Activated naive CD4-positive, alpha-beta T cell treated with anti-CD3 and anti-CD28 coated beads, Interleukin-2, amount 10 ng/mL, durations not matched to agents 7 days and 5 days (primary cell): ENCODE measurements around the gene SEPTIN6.
A peak's percentile ranks its signal among the peaks of the same experiment; 100 is the strongest.

Source experiments
- CTCF ChIA-PET: fragments of 350-600 bp; sonication (Branson Sonifier 250); formaldehyde crosslinking; loops from one replicate; lab custom pipeline; 2021; ENCODE audit warnings: antibody characterized with exemption; lab: Charles Lee
- DNase-seq: peaks from one replicate; pipeline ENCODE4 v3.0.0-alpha.2; 2020
- H3K27ac Mint-ChIP-seq: one replicate; pipeline ENCODE4 v1.8.0; 2021; ENCODE audit warnings: mild to moderate bottlenecking, moderate library complexity, mixed read lengths
- H3K27me3 Mint-ChIP-seq: one replicate; pipeline ENCODE4 v1.8.0; 2021; ENCODE audit warnings: mild to moderate bottlenecking, mixed read lengths
- H3K36me3 Mint-ChIP-seq: one replicate; pipeline ENCODE4 v1.8.0; 2021; ENCODE audit warnings: mixed read lengths
- H3K4me1 Mint-ChIP-seq: one replicate; pipeline ENCODE4 v1.8.0; 2021; ENCODE audit warnings: mixed read lengths
- H3K4me3 Mint-ChIP-seq: one replicate; pipeline ENCODE4 v1.8.0; 2021; ENCODE audit warnings: mild to moderate bottlenecking, moderate library complexity, mixed read lengths
- H3K9me3 Mint-ChIP-seq: one replicate; pipeline ENCODE4 v1.8.0; 2021; ENCODE audit warnings: mixed read lengths

Gene SEPTIN6

DNA sequence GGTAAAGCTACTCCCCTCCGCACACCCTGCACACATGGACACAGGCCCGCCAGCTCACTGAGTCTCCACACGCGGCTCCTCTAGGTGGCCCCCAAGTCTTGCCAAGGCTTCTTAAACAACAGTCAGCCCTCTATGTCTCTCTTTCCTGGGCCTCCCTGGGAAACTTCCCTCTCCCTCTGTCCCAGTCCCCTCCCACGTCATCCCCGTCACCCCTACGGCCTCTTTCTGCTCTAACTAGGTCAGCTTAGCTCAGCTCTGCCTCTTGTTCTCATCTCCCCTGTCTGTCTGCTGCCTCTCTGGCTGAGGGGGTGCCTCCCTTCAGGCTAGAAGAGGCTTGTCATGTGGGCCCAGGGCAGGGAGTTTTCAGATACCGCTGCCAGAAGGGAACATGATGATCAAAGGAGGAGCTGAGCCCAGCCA is 38.8 kb downstream of the SEPTIN6 start:
- Mint-ChIP-seq H3K27ac (peak overlapping the region; percentile 81), H3K4me3 (no peak overlapping the region), H3K36me3 (peaks cover 41% of the 10 kb centered on the region)

DNA sequence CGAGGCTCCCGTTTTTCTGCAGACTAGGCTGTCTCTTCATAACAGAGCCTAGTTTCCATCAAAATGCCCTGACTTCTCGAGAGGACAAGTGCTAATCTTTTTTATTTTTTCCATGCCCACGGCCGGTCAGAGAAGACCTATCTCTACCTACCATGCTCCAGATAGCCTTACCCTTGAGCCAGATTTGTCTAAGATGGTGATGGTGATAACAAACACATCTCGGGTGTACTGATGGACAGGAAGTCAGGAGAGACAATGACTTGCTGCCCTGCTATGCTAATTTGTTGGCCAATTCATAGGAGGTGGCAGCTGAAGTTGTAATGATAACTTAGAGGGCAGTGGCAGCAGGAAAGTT is 44.6 kb downstream of the SEPTIN6 start:
- no peaks in the 10 kb centered on the region for H3K27me3 Mint-ChIP-seq
- no peak overlapping the region for H3K4me3 Mint-ChIP-seq
- CTCF ChIA-PET = interaction anchor here (1.0 kb wide), 1 partner anchor 12 kb away, joined by 3 read pairs; no protein-coding TSS in a partner anchor
- DNase-seq = no peak
- H3K36me3 Mint-ChIP-seq = peaks cover 44% of the 10 kb centered on the region
- H3K9me3 Mint-ChIP-seq = no peaks in the 10 kb centered on the region
- H3K27ac Mint-ChIP-seq = peak overlapping the region; percentile 82
- peaks cover 35% of the 10 kb centered on the region for H3K4me1 Mint-ChIP-seq

More for the DNA sequence above, 38.8 kb downstream of the SEPTIN6 start:
- Mint-ChIP-seq H3K9me3 (no peaks in the 10 kb centered on the region), H3K4me1 (peaks cover 35% of the 10 kb centered on the region), H3K27me3 (no peaks in the 10 kb centered on the region)
- DNase-seq = peak; percentile 21
- CTCF ChIA-PET = interaction anchor here (0.9 to 1.2 kb wide), 2 partner anchors 38 to 44 kb away, joined by 3 read pairs; no protein-coding TSS in a partner anchor

DNA sequence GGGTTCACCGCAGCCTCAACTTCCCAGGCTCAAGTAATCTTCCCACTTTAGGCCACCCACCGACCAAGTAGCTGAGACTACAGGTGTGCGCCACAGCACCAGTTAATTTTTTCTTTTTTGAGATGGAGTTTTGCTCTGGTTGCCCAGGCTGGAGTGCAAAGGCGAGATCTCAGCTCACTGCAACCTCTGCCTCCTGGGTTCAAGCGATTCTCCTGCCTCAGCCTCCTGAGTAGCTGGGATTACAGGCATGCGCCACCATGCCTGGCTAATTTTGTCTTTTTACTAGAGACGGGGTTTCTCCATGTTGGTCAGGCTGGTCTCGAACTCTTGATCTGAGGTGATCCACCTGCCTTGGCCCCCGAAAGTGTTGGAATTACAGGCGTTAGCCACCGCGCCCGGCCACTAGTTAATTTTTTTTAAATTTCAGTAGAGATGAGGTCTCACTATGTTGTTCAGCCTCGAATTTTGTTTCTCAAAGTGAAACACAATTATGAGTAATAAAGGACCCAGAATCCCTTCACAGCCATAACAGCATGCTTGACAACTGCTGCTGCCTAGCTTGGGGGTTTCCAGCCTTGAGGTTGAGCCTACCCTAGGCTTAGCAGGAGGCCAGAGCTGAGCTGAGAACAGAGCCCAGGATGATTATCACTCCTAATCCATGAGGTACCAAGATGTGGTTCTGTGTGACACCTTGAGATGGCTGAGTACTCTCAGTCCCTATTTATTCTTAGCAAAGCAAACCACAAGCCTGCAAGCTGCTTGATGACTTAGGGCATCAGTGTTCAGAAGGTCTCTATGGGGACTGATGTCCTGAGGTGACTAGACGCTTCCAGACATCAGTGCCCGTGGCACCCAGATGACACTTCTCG is 45.2 kb downstream of the SEPTIN6 start:
- DNase-seq = peak; percentile 38
- H3K9me3 Mint-ChIP-seq = no peaks in the 10 kb centered on the region
- H3K27me3 Mint-ChIP-seq = no peaks in the 10 kb centered on the region
- H3K4me1 Mint-ChIP-seq = peaks cover 32% of the 10 kb centered on the region
- peaks cover 40% of the 10 kb centered on the region for H3K36me3 Mint-ChIP-seq
- peak overlapping the region; percentile 82 for H3K27ac Mint-ChIP-seq
- CTCF ChIA-PET = interaction anchor here (0.6 to 1.0 kb wide), 2 partner anchors 12 to 34 kb away, joined by 3 read pairs; no protein-coding TSS in a partner anchor
- no peak overlapping the region for H3K4me3 Mint-ChIP-seq

DNA sequence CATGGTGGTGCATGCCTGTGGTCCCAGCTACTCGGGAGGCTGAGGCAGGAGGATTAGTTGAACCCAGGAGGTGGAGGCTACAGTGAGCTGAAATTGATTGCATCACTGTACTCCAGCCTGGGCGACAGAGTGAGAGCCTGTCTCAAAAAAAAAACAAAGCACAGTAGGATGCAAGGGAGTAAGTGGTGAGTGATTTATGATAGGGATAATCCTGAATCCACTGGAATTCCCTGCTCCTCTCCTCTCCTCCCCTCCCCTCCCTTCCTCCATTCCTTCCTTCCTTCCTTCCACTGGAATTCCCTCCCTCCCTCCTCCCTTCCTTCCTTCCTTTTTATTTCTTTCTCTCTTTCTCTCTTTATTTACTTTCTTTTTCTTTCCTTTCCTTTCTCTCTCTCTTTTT is 45.9 kb downstream of the SEPTIN6 start:
- H3K4me3 Mint-ChIP-seq = no peak overlapping the region
- H3K4me1 Mint-ChIP-seq = peaks cover 32% of the 10 kb centered on the region
- peaks cover 46% of the 10 kb centered on the region for H3K36me3 Mint-ChIP-seq
- H3K9me3 Mint-ChIP-seq = no peaks in the 10 kb centered on the region
- H3K27me3 Mint-ChIP-seq = no peaks in the 10 kb centered on the region
- DNase-seq = no peak
- H3K27ac Mint-ChIP-seq = peak overlapping the region; percentile 58
- CTCF ChIA-PET = interaction anchor here (1.0 kb wide), 1 partner anchor 37 kb away, joined by 3 read pairs; no protein-coding TSS in a partner anchor

DNA sequence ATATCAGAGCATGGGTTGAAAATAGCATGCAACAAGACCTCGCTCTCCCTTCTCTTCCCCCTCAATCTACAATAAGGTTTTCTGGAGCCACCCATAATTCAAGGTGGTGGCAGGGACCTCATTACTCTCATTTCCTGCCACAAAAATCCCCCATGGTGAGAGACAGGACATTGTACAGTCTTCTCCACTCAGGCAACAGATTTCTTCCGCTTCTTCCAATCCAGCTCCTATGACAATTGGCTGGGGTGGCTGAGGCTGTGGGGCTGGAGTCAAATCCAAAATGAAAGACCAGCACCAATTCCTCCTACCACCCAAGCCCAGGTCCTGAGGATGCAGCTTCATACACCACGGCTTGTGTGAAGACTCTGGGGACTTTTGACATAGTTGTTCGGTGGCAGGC is 46.5 kb downstream of the SEPTIN6 start:
- Mint-ChIP-seq H3K4me1 (peaks cover 32% of the 10 kb centered on the region), H3K4me3 (no peak overlapping the region), H3K36me3 (peaks cover 47% of the 10 kb centered on the region), H3K9me3 (no peaks in the 10 kb centered on the region), H3K27ac (peak overlapping the region; percentile 58), H3K27me3 (no peaks in the 10 kb centered on the region)
- no peak for DNase-seq
- CTCF ChIA-PET = interaction anchor here (0.7 to 1.0 kb wide), 2 partner anchors 37 to 38 kb away, joined by 3 read pairs; no protein-coding TSS in a partner anchor

DNA sequence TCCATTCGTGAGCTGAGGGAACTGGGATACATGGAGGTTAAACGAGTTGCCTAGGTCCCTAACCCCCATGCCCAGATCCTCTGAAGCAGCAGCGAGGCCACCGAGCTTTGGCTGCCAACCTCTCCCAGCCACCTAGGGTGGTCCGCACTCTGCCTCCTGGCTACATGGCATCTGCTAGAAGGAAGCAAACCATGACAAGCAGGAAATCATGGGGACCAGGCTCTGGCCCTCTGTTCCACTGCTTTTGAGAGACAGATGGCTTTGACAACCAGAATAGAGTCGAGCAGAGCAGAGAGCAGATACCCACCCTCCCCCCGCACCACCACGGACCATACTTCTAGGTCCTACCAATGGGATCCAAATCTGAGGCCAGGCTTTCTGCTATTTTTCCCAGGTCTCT is 49.3 kb downstream of the SEPTIN6 start:
- peaks cover 51% of the 10 kb centered on the region for H3K36me3 Mint-ChIP-seq
- H3K27me3 Mint-ChIP-seq = no peaks in the 10 kb centered on the region
- CTCF ChIA-PET = no interaction called here
- DNase-seq = no peak
- H3K4me3 Mint-ChIP-seq = no peak overlapping the region
- H3K27ac Mint-ChIP-seq = no peak overlapping the region
- no peaks in the 10 kb centered on the region for H3K9me3 Mint-ChIP-seq
- peaks cover 22% of the 10 kb centered on the region for H3K4me1 Mint-ChIP-seq
